ENCODE data around the gene SGPL1.
A peak's percentile ranks its signal among the peaks of the same experiment; 100 is the strongest.

Gene SGPL1

DNA sequence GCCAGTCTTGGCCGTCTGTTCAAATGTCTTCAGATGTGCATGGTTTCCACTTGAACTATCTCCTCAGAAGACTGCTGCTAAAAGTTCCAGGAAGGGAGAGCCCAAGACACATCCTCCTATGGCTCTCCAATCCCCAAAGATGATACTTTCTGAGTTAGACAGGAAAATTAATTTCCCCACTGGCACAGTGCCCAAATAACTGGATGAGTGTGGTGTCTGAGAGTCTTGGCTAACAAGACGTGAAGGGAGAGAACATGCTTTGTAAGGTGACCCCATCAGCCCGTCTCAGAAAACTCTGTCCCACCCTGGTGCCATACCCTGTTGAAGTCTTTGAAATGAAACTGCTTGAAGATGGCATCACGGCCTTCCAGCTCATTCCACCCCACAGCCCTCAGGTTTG is 69.7 kb downstream of the SGPL1 start:
- Mint-ChIP-seq H3K4me1 (peaks cover 10 to 25% of the 10 kb centered on the region in 2 donors), H3K36me3 (peaks cover 23 to 34% of the 10 kb centered on the region in 2 donors), H3K4me3 (no peak overlapping the region), H3K27me3 (no peaks in the 10 kb centered on the region), H3K27ac (peak overlapping the region; percentile 37), H3K9me3 (no peaks in the 10 kb centered on the region)
- DNase-seq, result no peak
- ATAC-seq (replicated peaks), result no peak

DNA sequence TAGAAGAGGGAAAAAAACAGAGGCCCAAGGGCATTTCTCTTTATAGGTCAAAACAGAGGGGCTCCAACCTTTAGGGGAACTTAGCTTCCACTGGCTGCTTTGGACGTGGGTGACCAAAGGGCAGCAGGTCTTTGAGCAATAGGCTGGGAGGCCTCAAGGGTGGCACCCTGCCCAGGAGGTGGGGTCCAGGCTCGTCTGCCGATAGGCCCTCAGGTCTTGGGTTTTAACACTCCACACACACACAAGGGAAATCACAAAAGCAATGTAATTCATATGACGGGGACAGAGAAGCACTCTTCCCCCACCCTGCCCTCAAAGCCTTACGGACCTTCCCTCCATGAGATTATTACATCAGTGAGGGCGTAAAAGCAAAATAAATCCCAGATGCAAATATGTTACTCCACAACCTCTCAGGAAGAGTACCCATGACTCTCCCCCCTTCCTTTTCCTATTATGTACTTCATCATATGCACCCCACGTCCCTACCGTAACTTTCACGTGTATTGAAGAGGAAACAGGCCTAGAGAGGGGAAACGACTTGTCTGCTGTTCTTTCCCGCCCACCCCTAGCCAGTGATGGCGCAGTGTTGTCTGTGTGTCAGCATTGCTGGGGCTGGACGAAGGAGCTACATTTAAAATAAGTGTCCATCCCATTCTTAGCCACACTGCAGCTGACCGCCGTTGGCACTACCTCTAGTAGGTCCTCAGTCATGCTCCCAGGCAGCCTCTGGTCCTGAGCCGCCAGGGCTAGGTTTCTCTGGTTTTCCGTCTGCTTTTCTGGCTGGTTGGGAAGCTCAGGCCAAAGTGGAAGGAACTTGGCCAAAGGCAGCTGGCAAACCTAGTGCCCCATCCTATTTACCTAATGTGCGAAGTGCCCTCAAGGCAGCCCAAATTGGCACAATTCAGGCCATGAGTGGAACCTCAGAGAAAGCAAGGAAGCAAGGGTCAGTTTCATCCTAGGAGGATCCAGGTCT is 70.5 kb downstream of the SGPL1 start:
- Mint-ChIP-seq H3K9me3 (no peaks in the 10 kb centered on the region), H3K4me1 (peaks cover 10 to 25% of the 10 kb centered on the region in 2 donors), H3K27me3 (peaks cover 0 to 2% of the 10 kb centered on the region in 2 donors), H3K27ac (peak overlapping the region; percentile 39), H3K4me3 (no peak overlapping the region), H3K36me3 (peaks cover 23 to 34% of the 10 kb centered on the region in 2 donors)
- ATAC-seq (replicated peaks), result no peak
- DNase-seq, result no peak

DNA sequence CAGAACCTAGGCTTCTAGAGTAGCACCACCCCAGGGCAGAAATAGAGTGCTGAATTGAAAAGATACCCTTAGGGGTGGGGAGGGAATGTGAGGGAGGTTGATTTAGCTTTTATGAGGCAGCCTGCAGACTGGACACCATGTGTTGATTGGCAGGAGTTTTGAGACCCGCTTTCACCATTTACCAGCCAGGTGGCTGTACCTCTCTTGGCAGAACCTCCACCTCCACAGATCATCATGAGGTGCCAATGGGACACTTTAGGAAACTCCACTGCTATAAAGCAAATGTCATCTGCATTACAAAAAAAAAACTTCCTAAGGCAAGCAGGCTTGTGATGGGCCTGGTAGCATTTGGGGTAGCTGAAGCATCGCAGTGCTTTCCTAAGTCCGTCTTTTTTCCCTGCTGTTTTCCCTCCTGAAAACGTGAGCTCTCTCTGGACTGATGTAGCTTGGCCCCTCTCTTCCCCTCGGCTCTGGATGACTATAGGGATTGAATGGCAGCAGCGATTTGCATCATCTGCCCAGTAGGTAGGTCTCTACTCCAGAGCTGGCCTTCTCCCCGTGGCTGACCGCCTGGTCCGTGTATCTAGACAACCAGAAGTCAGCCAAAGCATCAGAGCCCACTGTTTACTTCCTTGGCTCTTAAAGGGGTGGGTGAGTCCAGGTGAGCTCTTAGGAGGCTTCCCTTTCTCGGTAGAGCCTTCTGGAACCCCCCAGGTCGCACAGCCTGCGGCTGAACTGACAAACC is 71.3 kb downstream of the SGPL1 start:
- Mint-ChIP-seq H3K4me3 (peak overlapping the region; percentile 83 to 88), H3K27me3 (peaks cover 0 to 5% of the 10 kb centered on the region in 2 donors), H3K27ac (peak overlapping the region; percentile 59), H3K4me1 (peaks cover 10 to 25% of the 10 kb centered on the region in 2 donors), H3K36me3 (peaks cover 20 to 29% of the 10 kb centered on the region in 2 donors), H3K9me3 (peaks cover 0 to 1% of the 10 kb centered on the region in 2 donors)
- DNase-seq, result no peak
- no peak for ATAC-seq (replicated peaks)

DNA sequence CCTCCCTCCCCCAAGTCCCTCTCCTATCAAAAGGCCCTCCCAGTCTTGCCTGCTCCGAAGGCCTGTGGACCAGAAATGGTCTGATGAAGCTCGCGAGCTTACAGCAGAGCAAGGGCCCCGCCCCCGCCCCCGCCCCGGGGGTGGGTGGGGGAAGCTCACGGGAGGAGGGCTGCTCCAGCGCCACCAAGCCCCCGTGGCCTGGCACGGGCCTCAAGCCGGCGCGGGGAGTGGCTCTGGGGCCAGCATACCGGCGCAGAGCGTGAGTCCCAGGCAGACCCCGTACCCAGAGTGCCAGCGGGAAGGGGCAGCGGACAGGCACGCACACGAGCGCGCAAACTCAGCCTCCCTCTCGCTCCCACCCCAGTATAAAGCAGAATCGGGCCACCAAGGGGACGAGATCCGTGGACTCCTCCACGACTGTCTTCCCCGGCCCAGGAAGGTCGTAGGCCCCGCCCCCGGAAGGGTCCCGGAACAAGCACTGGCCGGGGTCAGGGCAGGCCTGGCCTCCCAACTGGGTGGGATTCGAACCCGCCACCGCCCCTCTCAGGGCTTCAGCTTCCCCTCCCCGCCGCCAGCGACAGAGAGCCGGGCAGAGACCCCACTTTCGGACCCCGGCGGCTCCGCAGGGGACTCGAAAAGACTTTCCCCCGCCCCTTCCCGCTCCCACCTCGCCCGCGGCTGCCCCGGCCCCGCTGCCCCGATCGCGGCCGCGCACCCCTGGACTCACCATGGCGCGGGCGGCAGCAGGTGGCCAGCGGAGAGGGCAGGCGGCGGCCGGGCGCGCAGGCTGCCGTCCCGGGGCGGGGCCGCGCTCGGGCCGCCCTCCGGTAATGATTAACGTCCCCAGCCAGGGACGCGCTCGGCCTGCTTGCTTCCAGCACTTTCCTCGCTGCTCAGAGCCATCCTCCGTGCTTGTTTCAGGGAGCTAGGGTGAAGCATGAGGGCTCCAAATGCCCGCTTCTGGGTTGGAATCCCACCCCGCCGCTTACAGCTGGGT is 72.4 kb downstream of the SGPL1 start, which contains the start of gene PCBD1:
Gene PCBD1 (minus strand): TSS at position 762 of the 997 bp plus-strand sequence. CDS start 32 bp downstream, at position 730.
- ATAC-seq (replicated peaks), result peak; percentile 88 to 91
- peaks cover 0 to 10% of the 10 kb centered on the region in 2 donors for H3K27me3 Mint-ChIP-seq
- H3K9me3 Mint-ChIP-seq, result peaks cover 0 to 1% of the 10 kb centered on the region in 2 donors
- peak; percentile 68 for DNase-seq
- peak within 1 kb of the TSS; percentile 83 to 88 for H3K4me3 Mint-ChIP-seq
- peak within 1 kb of the TSS; percentile 65 for H3K27ac Mint-ChIP-seq
- peaks cover 18 to 27% of the 10 kb centered on the region in 2 donors for H3K36me3 Mint-ChIP-seq
- H3K4me1 Mint-ChIP-seq, result peaks cover 10 to 25% of the 10 kb centered on the region in 2 donors

DNA sequence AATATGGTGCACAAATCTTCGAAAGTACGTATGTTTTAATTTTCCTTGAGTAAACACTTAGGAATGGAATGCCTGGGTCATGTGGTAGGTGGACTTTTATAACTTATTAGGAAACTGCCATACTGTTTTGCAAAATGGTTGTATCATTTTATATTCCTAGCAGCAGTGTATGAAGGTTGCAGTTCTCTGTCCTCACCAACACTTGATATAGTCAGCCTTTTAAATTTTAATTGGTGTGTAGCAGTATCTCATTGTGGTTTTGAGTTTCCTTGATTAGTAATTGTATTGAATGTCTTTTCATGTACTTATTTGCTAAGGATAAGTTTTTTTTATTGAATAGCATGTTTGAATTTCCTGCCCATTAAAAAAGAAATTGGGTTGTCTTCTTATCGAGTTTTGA is 73.5 kb downstream of the SGPL1 start:
- Mint-ChIP-seq H3K4me3 (no peak overlapping the region), H3K36me3 (peaks cover 11 to 19% of the 10 kb centered on the region in 2 donors), H3K4me1 (peaks cover 10 to 25% of the 10 kb centered on the region in 2 donors), H3K9me3 (peaks cover 0 to 2% of the 10 kb centered on the region in 2 donors), H3K27ac (no peak overlapping the region), H3K27me3 (peaks cover 3 to 20% of the 10 kb centered on the region in 2 donors)
- DNase-seq, result no peak
- ATAC-seq (replicated peaks), result no peak

DNA sequence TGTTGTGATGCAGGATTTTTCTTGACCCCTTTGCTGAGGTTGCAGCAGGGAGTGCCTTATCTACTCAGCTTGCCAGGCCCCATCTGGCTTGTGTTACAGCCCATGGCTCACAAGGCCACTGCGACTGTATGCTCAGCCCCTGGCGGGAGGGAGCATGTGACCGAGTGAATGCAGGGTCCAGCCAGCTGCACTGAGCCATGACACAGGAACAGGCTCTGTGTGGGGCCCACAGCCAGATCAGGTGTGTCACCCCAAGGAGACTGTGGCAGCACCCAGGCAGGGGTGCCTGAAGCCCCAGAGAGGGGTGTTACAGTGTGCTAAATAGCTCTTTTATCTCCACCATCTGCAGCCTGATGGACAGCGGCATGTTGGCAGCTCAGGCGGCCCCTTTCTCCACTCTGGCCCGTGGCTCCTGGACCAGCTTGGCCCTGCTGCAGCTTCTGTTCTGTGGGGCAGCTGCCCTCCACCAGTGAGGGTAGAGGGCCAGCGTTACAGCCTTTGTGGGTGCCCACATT is 75.2 kb downstream of the SGPL1 start:
- peaks cover 0 to 3% of the 10 kb centered on the region in 2 donors for H3K9me3 Mint-ChIP-seq
- DNase-seq, result no peak
- no peak overlapping the region for H3K27ac Mint-ChIP-seq
- peaks cover 9 to 22% of the 10 kb centered on the region in 2 donors for H3K27me3 Mint-ChIP-seq
- peaks cover 0 to 10% of the 10 kb centered on the region in 2 donors for H3K36me3 Mint-ChIP-seq
- ATAC-seq (replicated peaks), result no peak
- H3K4me3 Mint-ChIP-seq, result no peak overlapping the region
- H3K4me1 Mint-ChIP-seq, result peaks cover 7 to 18% of the 10 kb centered on the region in 2 donors

DNA sequence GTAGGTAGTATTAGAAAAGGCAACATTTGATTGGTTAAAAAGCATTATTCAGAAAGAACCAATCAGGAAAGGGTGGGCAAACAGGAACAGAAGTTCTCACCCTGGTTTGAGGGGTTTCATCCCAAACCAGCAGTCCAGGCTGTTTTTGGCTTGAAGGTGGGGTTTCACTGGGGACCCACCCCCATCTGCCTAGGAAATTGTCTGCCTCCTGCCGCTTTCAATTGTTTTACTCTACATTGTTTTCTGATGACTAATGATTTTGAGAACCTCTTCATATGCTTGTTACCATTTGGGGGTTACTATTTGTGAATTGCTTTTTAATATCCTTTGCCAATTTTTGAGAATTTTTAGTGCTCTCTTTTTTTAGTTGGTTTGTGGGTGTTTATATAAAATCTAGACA is 75.9 kb downstream of the SGPL1 start:
- H3K27ac Mint-ChIP-seq, result no peak overlapping the region
- H3K36me3 Mint-ChIP-seq, result peaks cover 0 to 4% of the 10 kb centered on the region in 2 donors
- peaks cover 0 to 3% of the 10 kb centered on the region in 2 donors for H3K9me3 Mint-ChIP-seq
- peaks cover 4 to 13% of the 10 kb centered on the region in 2 donors for H3K4me1 Mint-ChIP-seq
- DNase-seq, result no peak
- no peak for ATAC-seq (replicated peaks)
- peaks cover 9 to 22% of the 10 kb centered on the region in 2 donors for H3K27me3 Mint-ChIP-seq
- H3K4me3 Mint-ChIP-seq, result no peak overlapping the region

DNA sequence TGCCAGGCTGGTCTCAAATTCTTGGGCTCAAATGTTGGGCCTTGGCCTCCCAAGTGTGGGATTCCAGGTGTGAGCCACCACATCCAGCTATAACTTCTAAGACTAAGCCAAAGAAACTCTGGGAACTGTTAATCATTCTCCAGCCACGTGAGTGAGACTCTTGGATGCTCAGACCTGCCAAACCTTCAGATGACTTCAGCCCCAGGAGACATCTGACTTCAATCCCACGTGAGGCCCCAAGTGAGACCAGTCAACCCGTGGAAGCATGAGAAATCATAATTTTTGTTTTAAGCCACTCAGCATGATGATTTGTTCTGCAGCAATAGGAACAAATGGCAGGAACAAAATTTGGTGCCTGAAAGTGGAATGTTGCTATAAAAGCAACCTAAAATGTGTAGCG is 76.9 kb downstream of the SGPL1 start:
- Mint-ChIP-seq H3K27me3 (peaks cover 9 to 22% of the 10 kb centered on the region in 2 donors), H3K27ac (no peak overlapping the region), H3K9me3 (peaks cover 0 to 3% of the 10 kb centered on the region in 2 donors), H3K36me3 (peaks cover 0 to 4% of the 10 kb centered on the region in 2 donors), H3K4me3 (no peak overlapping the region), H3K4me1 (peaks cover under 1 to 3% of the 10 kb centered on the region in 2 donors)
- ATAC-seq (replicated peaks) (no peak), DNase-seq (no peak)

DNA sequence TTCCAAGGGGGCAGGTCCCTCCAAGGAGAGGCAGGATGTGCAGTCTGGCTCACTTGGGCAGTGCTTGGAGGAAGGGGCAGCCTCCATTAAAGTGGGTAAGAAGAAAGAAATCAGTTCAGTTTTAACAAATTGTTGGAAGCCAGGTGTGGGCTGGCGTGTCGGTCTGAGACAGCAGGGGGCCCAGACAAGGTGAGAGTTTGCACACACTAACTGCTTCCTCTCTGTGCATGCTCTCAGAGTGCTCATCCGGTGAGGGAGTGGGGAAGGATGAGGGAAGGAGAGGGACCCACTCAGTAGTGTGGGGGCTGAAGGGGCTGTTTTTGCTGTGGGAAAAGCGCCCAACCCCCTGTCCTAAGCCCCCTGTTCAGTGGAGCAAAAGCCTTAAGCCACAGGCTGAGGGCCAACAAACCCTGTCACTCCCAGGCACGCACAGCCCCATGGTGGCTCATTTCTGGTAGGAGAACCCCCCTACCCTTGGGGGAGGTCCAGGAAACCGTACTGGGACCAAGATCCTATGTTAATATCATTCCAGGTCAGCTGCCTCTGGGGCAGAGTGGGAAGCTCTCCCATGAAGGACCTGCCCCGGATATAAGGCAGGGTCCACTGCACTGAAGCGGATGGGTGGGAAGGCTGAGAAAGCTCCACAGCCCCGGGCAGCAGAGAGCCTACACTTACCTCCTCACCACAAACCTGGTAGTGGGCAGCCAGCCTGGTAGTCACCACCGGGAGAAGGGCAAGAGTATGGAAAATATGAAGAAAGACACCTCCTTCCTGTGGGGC is 77.7 kb downstream of the SGPL1 start:
- ATAC-seq (replicated peaks), result no peak
- Mint-ChIP-seq H3K27me3 (peaks cover 9 to 22% of the 10 kb centered on the region in 2 donors), H3K9me3 (peaks cover 0 to 3% of the 10 kb centered on the region in 2 donors), H3K4me1 (no peaks in the 10 kb centered on the region), H3K27ac (peak overlapping the region; percentile 16), H3K4me3 (no peak overlapping the region), H3K36me3 (peaks cover 0 to 4% of the 10 kb centered on the region in 2 donors)
- DNase-seq, result no peak

DNA sequence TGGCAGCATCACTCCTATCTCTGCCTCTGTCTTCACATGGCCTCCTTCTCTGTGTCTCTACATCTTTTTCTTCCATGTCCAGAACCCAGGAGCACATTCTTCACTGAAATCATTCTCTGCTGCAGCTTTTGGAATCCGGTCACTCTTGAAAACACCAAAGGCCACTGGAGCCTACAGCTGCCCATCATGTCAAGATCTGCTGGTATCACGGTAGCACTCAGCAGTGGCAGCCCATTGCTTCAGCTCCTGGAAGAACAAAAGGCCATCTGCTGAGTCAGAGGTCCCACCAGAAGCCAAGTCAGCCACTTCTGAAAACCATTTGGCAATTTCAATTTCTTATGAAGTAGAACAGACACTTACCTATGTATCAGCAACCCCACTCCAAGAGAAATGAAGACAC is 78.7 kb downstream of the SGPL1 start:
- no peak for ATAC-seq (replicated peaks)
- Mint-ChIP-seq H3K4me1 (no peaks in the 10 kb centered on the region), H3K4me3 (no peak overlapping the region), H3K9me3 (peaks cover 0 to 3% of the 10 kb centered on the region in 2 donors), H3K36me3 (peaks cover 0 to 4% of the 10 kb centered on the region in 2 donors), H3K27ac (no peak overlapping the region), H3K27me3 (peaks cover 9 to 22% of the 10 kb centered on the region in 2 donors)
- no peak for DNase-seq

DNA sequence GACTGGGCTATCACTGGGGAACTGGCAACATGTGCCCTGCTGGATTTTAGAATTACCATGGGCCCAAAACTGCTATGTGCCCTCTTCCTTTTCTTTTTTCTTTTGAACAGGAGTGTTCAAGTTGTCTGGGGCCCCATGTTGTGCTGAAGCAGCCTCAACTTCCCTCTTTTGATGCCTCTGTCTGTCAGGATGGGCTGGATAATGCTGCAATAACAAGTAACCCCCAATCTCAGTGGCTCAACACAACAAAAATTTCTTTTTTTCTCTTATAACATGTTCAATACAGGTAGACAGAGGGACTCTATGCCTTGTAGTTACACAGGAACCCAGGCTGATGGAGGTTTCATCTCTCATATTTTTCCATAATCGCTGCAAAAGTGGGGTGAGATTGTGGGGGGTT is 80.8 kb downstream of the SGPL1 start:
- peaks cover 0 to 4% of the 10 kb centered on the region in 2 donors for H3K36me3 Mint-ChIP-seq
- H3K27me3 Mint-ChIP-seq, result peaks cover 14 to 26% of the 10 kb centered on the region in 2 donors
- no peak overlapping the region for H3K4me3 Mint-ChIP-seq
- H3K9me3 Mint-ChIP-seq, result peaks cover 0 to 1% of the 10 kb centered on the region in 2 donors
- H3K4me1 Mint-ChIP-seq, result no peaks in the 10 kb centered on the region
- no peak for ATAC-seq (replicated peaks)
- no peak overlapping the region for H3K27ac Mint-ChIP-seq
- DNase-seq, result no peak

DNA sequence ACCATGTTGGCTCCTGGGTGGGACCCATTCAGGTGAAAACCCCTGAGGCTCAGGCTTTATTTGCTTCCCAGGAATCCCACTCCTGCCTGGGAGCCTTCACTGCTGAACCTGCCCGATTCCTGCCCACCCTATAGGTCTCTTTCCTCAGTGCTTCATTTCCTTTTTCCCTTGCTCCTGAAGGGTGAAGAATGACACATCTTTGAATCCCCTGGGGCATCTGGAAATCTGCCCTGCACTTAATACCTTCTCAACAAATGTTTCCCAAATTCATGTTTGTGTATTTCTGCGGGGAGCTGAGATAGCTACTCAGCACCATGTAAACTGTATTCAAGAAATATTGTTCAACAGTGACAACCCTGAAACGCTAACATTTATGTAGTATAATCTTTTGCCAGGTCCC is 82.9 kb downstream of the SGPL1 start:
- H3K27ac Mint-ChIP-seq, result no peak overlapping the region
- H3K9me3 Mint-ChIP-seq, result peaks cover 0 to 1% of the 10 kb centered on the region in 2 donors
- no peak overlapping the region for H3K4me3 Mint-ChIP-seq

More for the DNA sequence above, 82.9 kb downstream of the SGPL1 start:
- peaks cover 0 to 4% of the 10 kb centered on the region in 2 donors for H3K36me3 Mint-ChIP-seq
- H3K4me1 Mint-ChIP-seq, result peaks cover 0 to 2% of the 10 kb centered on the region in 2 donors
- DNase-seq, result no peak
- H3K27me3 Mint-ChIP-seq, result peaks cover 18 to 27% of the 10 kb centered on the region in 2 donors
- ATAC-seq (replicated peaks), result no peak

All from stimulated activated naive B cell treated with anti-CD40 and anti-IgM and Interleukin-4, amounts not matched to agents 10 μg/mL and 1 μg/mL and 100 μg/mL, for 72 hours (primary cell).